Caco-2 (cell line): Measurements from ENCODE around the gene IPO11. TPM values are rescaled to one million over a fixed set of nuclear protein-coding genes. Genes with fewer than 3 reads are reported as not detected.

Source experiments
- BruUV-seq: library from RNA; stranded (reverse); fragments of 400-500 nt; replicated peaks from 2 replicates; lab custom pipeline; 2021; lab: Mats Ljungman, UMichigan
- CTCF ChIA-PET: fragments of 300-600 bp; sonication (Branson Sonifier 250); formaldehyde crosslinking; loops from one replicate; lab custom pipeline; 2022; ENCODE audit warnings: antibody characterized with exemption; lab: Charles Lee
- POLR2A ChIA-PET: fragments of 300-600 bp; sonication (Branson Sonifier 250); formaldehyde crosslinking; loops from one replicate; lab custom pipeline; 2022; ENCODE audit warnings: antibody characterized with exemption; lab: Charles Lee
- DNase-seq, 2 experiments: peaks; one replicate each; pipeline versions ENCODE4 v3.0.0 to v3.0.0-alpha.2; 2020 to 2022
- H3K27me3 ChIP-seq: replicated peaks from 2 replicates; pipeline ENCODE4 v1.6.0; 2011; ENCODE audit warnings: low read length; ENCODE audit not compliant: control insufficient read depth, insufficient read depth
- H3K36me3 ChIP-seq: 2 replicates; pipeline ENCODE4 v1.5.1; 2011; ENCODE audit warnings: low read length; ENCODE audit not compliant: control insufficient read depth, insufficient read depth
- H3K4me1 ChIP-seq: fragments of 250-450 bp; sonication (Bioruptor Pico); 2 replicates; pipeline ENCODE4 v1.5.1; 2020; ENCODE audit warnings: mild to moderate bottlenecking
- H3K4me3 ChIP-seq: 2 replicates; pipeline ENCODE4 v1.5.1; 2011; ENCODE audit warnings: low read depth, mild to moderate bottlenecking, control low read depth, low read length
- H3K9me3 ChIP-seq: fragments of 250-450 bp; sonication (Bioruptor Pico); 2 replicates; pipeline ENCODE4 v1.5.1; 2020; ENCODE audit warnings: mild to moderate bottlenecking, moderate library complexity
- H3K27ac Mint-ChIP-seq: one replicate; pipeline ENCODE4 v1.8.0; 2022; ENCODE audit warnings: mixed read lengths; ENCODE audit not compliant: unreplicated experiment
- H3K27me3 Mint-ChIP-seq: one replicate; pipeline ENCODE4 v1.8.0; 2022; ENCODE audit warnings: mixed read lengths; ENCODE audit not compliant: insufficient read depth, unreplicated experiment
- H3K36me3 Mint-ChIP-seq: one replicate; pipeline ENCODE4 v1.8.0; 2022; ENCODE audit warnings: mild to moderate bottlenecking, mixed read lengths; ENCODE audit not compliant: insufficient read depth, unreplicated experiment
- H3K4me1 Mint-ChIP-seq: one replicate; pipeline ENCODE4 v1.8.0; 2022; ENCODE audit warnings: low read depth, mixed read lengths; ENCODE audit not compliant: unreplicated experiment
- H3K4me3 Mint-ChIP-seq: one replicate; pipeline ENCODE4 v1.8.0; 2022; ENCODE audit warnings: mild to moderate bottlenecking, moderate library complexity, mixed read lengths; ENCODE audit not compliant: unreplicated experiment
- H3K9me3 Mint-ChIP-seq: one replicate; pipeline ENCODE4 v1.8.0; 2022; ENCODE audit warnings: mixed read lengths; ENCODE audit not compliant: unreplicated experiment
- intact Hi-C: fragments of 100-400 bp; cut with micrococcal nuclease; formaldehyde crosslinking; loops from one replicate; pipeline ENCODE4 v1.10.0; 2022; ENCODE audit not compliant: unreplicated experiment
- total RNA-seq: library from RNA; stranded (reverse); gene quantifications from 2 replicates; pipeline ENCODE4 v1.2.3, GENCODE V29; 2022
- TF ChIP-seq, protein P1 (sequence below), 2 experiments: fragments of 200-600 bp in 1 of 2; IDR thresholded peaks; 1 replicate in 1 of 2; 2 replicates in 1 of 2; pipeline versions ENCODE4 v1.5.1 to v1.8.0; 2011 to 2022; ENCODE audit warnings: antibody characterized with exemption in 1 of 2, control low read depth in 1 of 2, inconsistent platforms in 1 of 2, low read depth in 1 of 2, low read length in 1 of 2, mild to moderate bottlenecking in 1 of 2, moderate library complexity in 1 of 2; ENCODE audit not compliant: insufficient read depth in 1 of 2, severe bottlenecking in 1 of 2, unreplicated experiment in 1 of 2

Gene IPO11
- total RNA-seq, 1 experiment from 2014 or later = 54.1 TPM

- peaks cover 41% of the 10 kb centered on the region for H3K36me3 Mint-ChIP-seq
- intact Hi-C loops = no loop called here
- no peaks in the 10 kb centered on the region for H3K9me3 Mint-ChIP-seq
- H3K4me1 Mint-ChIP-seq = no peaks in the 10 kb centered on the region
- Histone ChIP-seq H3K4me1 (no peaks in the 10 kb centered on the region), H3K27me3 (no peaks in the 10 kb centered on the region), H3K9me3 (no peaks in the 10 kb centered on the region), H3K4me3 (no peak overlapping the region), H3K36me3 (no peaks in the 10 kb centered on the region)
- TF ChIP-seq, protein P1, sequence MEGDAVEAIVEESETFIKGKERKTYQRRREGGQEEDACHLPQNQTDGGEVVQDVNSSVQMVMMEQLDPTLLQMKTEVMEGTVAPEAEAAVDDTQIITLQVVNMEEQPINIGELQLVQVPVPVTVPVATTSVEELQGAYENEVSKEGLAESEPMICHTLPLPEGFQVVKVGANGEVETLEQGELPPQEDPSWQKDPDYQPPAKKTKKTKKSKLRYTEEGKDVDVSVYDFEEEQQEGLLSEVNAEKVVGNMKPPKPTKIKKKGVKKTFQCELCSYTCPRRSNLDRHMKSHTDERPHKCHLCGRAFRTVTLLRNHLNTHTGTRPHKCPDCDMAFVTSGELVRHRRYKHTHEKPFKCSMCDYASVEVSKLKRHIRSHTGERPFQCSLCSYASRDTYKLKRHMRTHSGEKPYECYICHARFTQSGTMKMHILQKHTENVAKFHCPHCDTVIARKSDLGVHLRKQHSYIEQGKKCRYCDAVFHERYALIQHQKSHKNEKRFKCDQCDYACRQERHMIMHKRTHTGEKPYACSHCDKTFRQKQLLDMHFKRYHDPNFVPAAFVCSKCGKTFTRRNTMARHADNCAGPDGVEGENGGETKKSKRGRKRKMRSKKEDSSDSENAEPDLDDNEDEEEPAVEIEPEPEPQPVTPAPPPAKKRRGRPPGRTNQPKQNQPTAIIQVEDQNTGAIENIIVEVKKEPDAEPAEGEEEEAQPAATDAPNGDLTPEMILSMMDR (IDR thresholded peaks at IDR 0.05; ENCODE audit: insufficient read depth in 1 of 2, low read depth in 1 of 2, low read length in 1 of 2, severe bottlenecking in 1 of 2, unreplicated experiment in 1 of 2) = no peak
- no peak overlapping the region for H3K4me3 Mint-ChIP-seq
- CTCF ChIA-PET = no interaction called here
- no peak for DNase-seq
- no TSS peak for BruUV-seq
- H3K27ac Mint-ChIP-seq = no peak overlapping the region
- POLR2A ChIA-PET = interaction anchor here (0.7 kb wide), 1 partner anchor 610 kb away, joined by 10 read pairs; no protein-coding TSS in a partner anchor
- no peaks in the 10 kb centered on the region for H3K27me3 Mint-ChIP-seq
These were observed 87.2 kb downstream of the IPO11 start for GRCh38 chr5:62499756-62500155.

DNA sequence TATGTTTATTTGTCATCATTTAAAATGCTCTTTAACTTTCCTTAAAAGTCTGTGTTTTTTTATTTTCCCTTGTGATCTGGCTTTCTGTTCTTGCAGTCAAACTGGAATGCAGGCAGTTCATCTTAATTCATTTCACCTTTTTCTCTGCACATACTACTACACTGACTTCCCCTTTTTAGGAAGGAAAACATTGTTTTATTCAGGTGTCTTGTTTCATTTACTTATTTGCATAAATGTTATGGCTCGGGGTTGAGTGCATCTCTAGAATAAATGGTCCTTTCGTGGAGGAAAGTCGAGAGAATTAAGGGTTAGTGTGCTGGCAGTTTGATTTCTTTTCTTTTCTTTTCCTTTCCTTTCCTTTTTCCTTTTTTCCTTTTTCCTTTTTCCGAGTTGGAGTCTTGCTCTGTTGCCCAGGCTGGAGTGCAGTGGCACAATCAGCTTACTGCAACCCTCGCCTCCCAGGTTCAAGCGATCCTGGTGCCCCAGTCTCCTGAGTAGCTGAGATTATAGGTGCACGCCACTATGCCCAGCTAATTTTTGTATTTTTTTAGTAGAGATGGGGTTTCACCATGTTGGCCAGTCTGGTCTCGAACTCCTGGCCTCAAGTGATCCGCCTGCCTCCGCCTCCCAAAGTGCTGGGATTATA is 90.0 kb downstream of the IPO11 start:
- H3K27me3 Mint-ChIP-seq = no peaks in the 10 kb centered on the region

DNA sequence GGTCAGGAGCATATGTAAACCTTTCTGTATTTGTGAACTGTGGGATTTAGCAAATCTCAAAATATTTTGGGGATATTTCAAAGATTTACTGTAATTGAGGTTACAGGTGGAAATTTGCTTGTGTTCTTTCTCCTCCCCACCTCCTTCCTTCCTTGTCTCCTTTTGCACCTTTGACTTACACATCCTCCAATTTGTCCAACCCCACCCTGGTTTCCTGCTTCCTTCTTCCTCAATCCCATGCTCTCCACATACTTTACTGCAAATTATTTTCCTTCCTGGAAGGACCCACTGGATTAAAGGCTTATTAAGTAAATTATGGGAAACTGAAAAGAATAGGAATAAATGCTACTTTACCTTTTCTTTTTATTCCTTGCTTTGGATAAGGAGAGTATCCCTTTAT is 91.6 kb downstream of the IPO11 start:
- no TSS peak for BruUV-seq
- Mint-ChIP-seq H3K4me1 (no peaks in the 10 kb centered on the region), H3K4me3 (no peak overlapping the region), H3K27me3 (no peaks in the 10 kb centered on the region), H3K9me3 (no peaks in the 10 kb centered on the region), H3K27ac (no peak overlapping the region), H3K36me3 (peaks cover 16% of the 10 kb centered on the region)
- TF ChIP-seq, protein P1 (IDR thresholded peaks at IDR 0.05; ENCODE audit: insufficient read depth in 1 of 2, low read depth in 1 of 2, low read length in 1 of 2, severe bottlenecking in 1 of 2, unreplicated experiment in 1 of 2) = no peak
- CTCF ChIA-PET = no interaction called here
- POLR2A ChIA-PET = no interaction called here
- Histone ChIP-seq H3K9me3 (no peaks in the 10 kb centered on the region), H3K36me3 (no peaks in the 10 kb centered on the region), H3K27me3 (no peaks in the 10 kb centered on the region), H3K4me3 (no peak overlapping the region), H3K4me1 (no peaks in the 10 kb centered on the region)
- intact Hi-C loops = no loop called here
- DNase-seq = no peak

More for the DNA sequence above, 90.0 kb downstream of the IPO11 start:
- Histone ChIP-seq H3K4me3 (no peak overlapping the region), H3K4me1 (no peaks in the 10 kb centered on the region), H3K27me3 (no peaks in the 10 kb centered on the region), H3K36me3 (no peaks in the 10 kb centered on the region), H3K9me3 (no peaks in the 10 kb centered on the region)
- ChIA-PET POLR2A (no interaction called here), CTCF (no interaction called here)
- no peak overlapping the region for H3K4me3 Mint-ChIP-seq
- TF ChIP-seq, protein P1 (IDR thresholded peaks at IDR 0.05; ENCODE audit: insufficient read depth in 1 of 2, low read depth in 1 of 2, low read length in 1 of 2, severe bottlenecking in 1 of 2, unreplicated experiment in 1 of 2) = no peak
- H3K4me1 Mint-ChIP-seq = no peaks in the 10 kb centered on the region
- H3K27ac Mint-ChIP-seq = no peak overlapping the region
- H3K36me3 Mint-ChIP-seq = peaks cover 21% of the 10 kb centered on the region
- H3K9me3 Mint-ChIP-seq = no peaks in the 10 kb centered on the region
- no TSS peak for BruUV-seq
- DNase-seq = no peak
- intact Hi-C loops = no loop called here
